ENCODE data around the gene TMPRSS6. TPM values are rescaled to one million over a fixed set of nuclear protein-coding genes. Genes with fewer than 3 reads are reported as not detected.

The TMPRSS6 gene
- total and polyA plus RNA-seq, 2 of the 8 experiments (the other 6 are each of a cell fraction or from before 2014, with no cell fraction given) = 0.02 TPM; not detected in 1

- TF ChIP-seq HDAC6 (IDR thresholded peaks at IDR 0.05; ENCODE audit: low read depth, low read length) = no peak
- TF ChIP-seq NANOG (IDR thresholded peaks at IDR 0.05; ENCODE audit: insufficient read depth, low read depth, low read length, poor library complexity, severe bottlenecking) = no peak
- no peak for TF ChIP-seq POLR2AphosphoS5 (IDR thresholded peaks at IDR 0.05; ENCODE audit: low read depth, low read length)
- no peak for TF ChIP-seq ATF2 (IDR thresholded peaks at IDR 0.05; ENCODE audit: low read length)
Measured at GRCh38 chr22:37105990-37106389, 3.5 kb downstream of the TMPRSS6 start (continued).
